A204.1 (cell line): Measurements from ENCODE around the gene LRRC23.
"Not testable (repeated sequence)": the region's sequence is repeated elsewhere in the genome, so short reads cannot be mapped to it uniquely, and the experiment has no call there.

Source experiments
- FAIRE-seq: peaks from 2 replicates; lab custom pipeline; 2012; peaks lifted over from hg19 to GRCh38; lab: Jason Lieb, UNC

LRRC23 gene

DNA sequence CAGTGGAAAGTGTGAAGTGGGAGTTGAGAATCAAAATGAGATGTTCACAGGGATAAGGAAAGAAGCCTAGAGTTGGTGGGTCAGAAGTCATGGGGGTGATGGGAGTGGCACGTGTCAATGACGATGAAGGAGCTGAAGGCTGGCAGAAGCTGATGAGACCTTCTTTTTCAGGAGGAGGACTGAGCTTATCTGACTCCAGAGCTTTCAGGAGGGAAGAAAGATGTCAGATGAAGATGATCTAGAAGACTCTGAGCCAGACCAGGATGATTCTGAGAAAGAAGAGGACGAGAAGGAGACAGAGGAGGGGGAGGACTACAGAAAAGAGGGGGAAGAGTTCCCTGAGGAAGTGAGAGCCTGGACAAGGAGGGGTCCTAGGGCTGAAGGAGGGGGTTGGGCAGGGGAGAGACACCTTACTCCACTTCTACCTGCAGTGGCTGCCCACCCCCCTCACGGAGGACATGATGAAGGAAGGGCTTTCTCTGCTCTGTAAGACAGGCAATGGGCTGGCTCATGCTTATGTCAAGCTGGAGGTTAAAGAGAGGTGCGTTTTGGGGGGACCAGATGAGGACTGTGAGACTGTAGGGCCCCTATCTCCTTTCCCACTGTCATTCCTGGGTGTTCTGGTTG lies 905 bp downstream of the LRRC23 start:
- FAIRE-seq, result no peak

DNA sequence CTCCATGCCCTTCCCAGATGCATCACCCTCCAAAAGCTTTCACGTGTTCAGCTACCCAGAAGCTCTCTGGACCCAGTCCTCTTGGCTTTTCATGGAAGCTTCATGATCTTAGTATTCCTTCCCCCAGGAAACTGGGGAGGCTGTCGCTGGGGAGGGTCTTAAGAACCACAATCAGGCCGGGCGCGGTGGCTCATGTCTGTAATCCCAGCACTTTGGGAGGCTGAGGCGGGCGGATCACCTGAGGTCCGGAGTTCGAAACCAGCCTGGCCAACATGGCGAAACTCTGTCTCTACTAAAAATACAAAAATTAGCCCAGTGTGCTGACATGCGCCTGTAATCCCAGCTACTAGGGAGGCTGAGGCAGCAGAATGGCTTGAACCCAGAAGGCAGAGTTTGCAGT lies 3.5 kb downstream of the LRRC23 start:
- not testable (repeated sequence) for FAIRE-seq

DNA sequence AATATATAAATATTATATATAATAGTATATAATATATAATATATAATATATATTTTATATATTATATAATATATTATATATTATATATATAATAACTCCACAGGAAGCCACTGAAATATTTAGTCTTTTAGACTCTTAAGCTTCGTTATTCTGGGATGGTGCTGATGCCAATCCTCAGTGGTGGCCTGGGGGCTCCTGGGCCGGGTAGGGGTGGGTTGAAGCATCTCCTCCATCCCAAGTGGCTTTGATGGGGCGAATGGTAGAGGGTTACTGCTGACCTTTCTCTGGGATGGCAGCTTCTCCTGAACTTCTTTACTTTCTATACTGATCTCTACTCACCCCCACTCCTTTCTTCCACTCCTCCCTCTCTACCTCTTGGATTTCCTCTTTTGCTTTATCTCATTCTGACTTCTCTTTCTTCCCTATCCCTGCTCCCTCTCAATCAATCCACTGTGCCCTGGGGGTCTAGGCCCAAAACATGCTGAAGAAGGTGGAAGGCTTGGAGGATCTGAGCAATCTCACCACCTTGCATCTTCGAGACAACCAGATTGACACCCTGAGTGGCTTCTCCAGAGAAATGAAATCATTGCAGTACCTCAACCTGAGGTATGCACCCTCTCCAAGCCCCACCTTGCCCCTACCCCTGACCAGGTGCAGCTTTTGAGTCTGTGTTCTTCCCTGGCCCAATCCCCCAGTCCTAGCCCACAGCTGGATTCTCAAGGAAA lies 5.0 kb downstream of the LRRC23 start:
- FAIRE-seq, result no peak

DNA sequence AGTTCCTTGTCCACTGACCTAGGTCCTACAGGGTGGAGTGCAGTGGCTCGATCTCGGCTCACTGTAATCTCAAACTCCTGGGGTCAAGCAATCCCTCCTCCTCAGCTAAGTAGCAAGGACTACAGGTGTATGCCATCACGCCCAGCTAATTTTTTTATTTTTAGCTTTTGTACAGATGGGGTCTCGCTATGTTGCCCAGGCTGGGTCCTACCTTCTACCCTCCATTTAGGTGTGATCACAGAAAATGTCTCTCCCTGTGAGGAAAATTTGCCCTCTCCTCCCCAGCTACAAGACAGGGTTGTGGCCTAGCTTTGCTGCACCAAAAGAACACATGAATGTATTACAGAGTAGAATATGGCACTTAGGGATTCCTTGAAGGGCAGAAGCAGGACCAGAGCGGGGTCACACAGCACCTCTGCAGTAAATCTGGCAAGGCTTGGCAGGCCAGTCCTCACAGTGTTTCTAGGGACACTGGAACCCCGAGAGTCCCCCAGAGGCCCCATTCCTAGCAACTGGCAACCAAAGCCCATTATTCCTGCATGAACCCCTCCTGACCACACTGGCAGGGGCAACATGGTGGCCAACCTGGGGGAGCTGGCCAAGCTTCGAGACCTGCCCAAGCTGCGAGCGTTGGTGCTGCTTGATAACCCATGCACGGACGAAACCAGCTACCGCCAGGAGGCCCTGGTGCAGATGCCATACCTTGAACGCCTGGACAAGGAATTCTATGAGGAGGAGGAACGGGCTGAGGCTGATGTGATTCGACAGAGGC lies 7.7 kb downstream of the LRRC23 start:
- no peak for FAIRE-seq

DNA sequence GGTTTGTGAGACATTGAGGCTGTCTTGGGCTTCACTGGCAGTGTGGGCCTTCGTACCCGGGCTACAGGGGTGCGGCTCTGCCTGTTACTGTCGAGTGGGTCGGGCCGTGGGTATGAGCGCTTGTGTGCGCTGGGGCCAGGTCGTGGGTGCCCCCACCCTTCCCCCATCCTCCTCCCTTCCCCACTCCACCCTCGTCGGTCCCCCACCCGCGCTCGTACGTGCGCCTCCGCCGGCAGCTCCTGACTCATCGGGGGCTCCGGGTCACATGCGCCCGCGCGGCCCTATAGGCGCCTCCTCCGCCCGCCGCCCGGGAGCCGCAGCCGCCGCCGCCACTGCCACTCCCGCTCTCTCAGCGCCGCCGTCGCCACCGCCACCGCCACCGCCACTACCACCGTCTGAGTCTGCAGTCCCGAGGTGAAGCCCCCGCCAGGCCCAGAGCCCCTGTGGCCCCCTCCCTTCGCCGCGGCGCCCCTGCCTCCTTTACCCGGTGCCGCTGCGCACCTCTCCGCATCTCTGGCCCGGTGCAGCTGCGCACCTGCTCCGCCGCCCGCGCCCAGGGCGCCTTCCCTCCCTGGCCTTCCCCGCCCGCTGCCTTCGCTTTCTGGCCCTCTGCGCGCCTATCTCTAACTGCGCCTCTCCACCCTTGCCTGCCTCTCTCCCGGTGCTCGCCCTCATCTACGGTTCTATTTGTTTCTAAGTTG lies 9.8 kb downstream of the LRRC23 start, which contains the start of gene ENO2:
TSS of gene ENO2 (plus strand) at position 335 of the 701 bp plus-strand sequence. CDS start 1,253 bp downstream, outside the sequence.
- no peak for FAIRE-seq

DNA sequence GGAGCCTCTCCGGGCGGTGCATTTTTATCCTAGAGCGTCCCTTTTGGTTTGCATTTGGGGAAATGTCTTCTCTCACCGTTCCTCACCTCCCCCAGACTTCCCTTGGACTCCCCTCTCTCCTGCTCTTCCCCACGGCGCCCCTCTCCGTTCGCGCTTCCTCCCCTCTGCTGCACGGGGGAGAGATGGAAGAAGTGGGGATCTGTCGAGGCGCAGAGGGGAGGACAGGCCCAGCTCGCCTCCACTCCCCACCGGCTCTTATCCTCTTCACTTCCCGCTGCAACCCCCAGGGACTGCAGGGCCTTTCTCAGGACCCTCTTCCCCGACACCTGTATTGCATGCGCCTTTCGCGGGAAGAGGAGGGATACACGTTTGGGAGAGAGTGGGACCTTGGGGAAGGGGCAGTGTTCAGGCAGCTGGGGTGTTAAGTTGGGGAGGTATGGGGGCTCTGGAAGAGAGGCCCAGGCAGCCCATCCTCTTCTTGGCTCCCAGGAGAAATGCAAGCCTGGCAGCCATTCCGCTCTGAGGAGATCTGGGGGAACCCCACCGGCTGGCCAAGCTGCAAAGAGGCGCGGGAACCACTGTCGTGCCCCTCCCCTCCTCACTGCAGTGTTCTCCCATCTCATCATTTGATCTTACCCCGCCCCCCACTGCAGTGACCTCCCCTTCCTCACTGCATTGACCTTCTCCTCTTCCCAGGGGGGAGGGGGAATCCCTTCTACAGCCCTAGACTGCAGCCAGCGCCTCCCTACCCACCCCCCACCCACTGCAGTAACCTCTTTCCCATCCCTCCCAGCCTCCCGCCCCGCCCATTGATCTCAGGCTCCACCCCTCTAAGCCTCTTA lies 10.5 kb downstream of the LRRC23 start:
- FAIRE-seq, result no peak

DNA sequence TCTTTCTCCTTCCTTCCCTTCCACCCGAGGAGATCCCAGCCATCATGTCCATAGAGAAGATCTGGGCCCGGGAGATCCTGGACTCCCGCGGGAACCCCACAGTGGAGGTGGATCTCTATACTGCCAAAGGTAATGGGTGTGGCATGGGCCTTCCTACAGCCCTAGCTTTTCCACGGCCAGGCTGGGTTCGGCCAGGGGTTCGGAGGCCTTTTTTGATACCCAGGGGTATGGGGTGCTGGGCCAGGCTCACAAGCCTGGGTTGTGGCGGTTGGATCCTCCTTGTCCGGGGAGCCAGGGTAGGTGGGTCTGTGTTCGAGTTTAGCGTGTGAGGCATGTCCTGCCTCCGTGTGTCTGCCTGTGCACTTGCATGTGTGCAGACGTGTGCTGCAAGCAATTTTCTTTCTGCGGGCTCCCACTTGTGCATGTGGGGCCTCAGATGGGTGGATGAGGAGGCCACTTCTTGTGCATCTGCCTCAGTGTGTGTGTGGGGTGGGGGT lies 11.2 kb downstream of the LRRC23 start:
- no peak for FAIRE-seq

DNA sequence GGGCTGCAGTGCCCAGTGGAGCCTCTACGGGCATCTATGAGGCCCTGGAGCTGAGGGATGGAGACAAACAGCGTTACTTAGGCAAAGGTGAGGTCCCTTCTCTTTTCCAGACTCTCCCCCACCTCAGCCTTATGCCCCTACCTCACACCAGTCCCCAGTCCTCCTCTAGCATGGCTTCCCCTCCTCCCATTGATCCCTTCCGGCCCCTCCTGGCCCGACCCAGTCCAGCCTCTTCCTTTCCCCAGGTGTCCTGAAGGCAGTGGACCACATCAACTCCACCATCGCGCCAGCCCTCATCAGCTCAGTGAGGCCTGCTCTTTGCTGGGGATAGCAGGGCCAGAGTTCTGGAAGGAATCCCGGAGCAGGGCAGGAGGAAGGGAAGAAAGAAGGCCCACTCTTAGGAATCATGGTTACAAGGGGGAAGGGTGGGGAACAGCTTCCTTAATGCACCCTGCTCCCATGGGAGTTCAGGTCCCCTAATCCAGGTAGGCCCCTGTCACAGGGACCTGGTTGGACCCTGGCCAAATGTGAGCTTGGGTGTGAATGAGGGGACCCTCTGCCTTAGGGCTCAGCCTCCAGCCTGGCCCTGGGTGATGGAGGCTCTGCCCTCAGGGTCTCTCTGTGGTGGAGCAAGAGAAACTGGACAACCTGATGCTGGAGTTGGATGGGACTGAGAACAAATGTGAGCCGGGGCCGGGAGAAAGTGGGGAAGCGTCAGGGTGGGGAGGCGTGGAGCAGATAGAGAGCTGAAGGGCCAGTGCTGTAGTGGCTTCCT lies 12.0 kb downstream of the LRRC23 start:
- FAIRE-seq, result no peak

DNA sequence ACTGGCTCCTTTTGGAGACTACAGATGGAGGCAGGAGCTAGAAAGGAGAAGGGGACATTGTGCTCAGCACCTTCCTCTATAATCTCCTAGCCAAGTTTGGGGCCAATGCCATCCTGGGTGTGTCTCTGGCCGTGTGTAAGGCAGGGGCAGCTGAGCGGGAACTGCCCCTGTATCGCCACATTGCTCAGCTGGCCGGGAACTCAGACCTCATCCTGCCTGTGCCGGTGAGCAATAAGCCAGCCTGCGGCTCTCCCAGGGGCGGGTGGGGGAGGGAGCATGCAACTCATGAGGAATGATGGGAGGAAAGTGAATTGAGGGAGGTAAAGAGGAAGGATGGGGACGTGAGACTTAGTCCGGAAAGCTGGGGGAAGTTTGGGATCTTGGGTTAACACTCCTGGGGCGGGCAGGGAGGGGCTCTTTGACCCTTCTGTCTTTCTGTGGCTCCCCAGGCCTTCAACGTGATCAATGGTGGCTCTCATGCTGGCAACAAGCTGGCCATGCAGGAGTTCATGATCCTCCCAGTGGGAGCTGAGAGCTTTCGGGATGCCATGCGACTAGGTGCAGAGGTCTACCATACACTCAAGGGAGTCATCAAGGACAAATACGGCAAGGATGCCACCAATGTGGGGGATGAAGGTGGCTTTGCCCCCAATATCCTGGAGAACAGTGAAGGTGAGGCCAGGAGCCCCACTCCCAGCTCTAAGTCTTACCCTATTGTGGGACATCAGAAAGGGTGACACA lies 13.0 kb downstream of the LRRC23 start:
- FAIRE-seq, result no peak

DNA sequence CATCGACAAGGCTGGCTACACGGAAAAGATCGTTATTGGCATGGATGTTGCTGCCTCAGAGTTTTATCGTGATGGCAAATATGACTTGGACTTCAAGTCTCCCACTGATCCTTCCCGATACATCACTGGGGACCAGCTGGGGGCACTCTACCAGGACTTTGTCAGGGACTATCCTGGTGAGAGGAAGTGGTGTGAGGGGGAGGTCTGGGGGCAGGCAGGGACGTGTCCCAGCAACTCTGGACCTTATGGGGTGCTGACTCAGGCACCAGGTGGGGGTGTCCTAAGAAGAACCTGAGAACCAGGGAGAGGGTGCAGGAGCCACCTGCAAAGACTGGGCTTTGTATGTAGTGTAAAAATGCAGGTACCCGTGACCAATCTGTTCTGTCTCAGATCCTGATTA lies 15.0 kb downstream of the LRRC23 start:
- FAIRE-seq, result no peak

DNA sequence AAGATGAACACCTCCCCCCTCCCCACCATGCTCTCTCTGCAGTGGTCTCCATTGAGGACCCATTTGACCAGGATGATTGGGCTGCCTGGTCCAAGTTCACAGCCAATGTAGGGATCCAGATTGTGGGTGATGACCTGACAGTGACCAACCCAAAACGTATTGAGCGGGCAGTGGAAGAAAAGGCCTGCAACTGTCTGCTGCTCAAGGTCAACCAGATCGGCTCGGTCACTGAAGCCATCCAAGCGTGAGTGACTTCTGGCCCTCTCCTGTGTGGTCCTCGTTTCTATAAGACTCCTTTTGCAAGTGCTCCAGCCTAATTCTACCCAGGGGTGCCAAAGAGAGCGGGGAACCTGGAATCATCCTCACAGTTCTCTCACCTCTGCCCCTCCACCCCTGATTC lies 16.9 kb downstream of the LRRC23 start:
- no peak for FAIRE-seq

DNA sequence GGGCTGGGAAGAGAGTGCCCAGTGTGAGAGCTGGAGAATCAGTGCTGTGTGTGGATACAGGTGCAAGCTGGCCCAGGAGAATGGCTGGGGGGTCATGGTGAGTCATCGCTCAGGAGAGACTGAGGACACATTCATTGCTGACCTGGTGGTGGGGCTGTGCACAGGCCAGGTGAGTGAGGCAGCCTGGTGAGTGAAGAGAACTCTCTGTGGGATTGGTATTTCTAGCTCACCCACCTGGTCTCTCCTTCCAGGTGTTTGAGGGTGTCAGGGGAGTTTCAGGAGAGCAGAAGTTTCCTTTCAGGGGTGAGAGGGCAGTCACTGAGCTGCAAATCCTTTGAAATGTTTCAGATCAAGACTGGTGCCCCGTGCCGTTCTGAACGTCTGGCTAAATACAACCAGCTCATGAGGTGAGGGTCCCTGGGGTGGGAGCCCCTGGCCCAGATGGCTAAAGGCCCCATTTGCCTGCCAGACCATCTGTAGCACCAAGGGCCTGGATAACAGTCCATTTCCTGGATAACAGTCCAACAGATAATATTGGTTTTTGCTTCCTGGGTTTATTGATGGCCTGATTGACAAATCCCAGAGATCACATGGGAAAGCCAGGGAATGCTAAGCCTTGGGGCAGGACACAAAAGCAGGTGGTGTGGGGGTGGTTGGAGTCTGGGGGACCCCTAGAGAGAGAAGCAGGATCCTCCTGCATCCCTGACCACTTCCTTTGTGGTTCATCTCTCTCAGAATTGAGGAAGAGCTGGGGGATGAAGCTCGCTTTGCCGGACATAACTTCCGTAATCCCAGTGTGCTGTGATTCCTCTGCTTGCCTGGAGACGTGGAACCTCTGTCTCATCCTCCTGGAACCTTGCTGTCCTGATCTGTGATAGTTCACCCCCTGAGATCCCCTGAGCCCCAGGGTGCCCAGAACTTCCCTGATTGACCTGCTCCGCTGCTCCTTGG lies 17.6 kb downstream of the LRRC23 start:
- no peak for FAIRE-seq

DNA sequence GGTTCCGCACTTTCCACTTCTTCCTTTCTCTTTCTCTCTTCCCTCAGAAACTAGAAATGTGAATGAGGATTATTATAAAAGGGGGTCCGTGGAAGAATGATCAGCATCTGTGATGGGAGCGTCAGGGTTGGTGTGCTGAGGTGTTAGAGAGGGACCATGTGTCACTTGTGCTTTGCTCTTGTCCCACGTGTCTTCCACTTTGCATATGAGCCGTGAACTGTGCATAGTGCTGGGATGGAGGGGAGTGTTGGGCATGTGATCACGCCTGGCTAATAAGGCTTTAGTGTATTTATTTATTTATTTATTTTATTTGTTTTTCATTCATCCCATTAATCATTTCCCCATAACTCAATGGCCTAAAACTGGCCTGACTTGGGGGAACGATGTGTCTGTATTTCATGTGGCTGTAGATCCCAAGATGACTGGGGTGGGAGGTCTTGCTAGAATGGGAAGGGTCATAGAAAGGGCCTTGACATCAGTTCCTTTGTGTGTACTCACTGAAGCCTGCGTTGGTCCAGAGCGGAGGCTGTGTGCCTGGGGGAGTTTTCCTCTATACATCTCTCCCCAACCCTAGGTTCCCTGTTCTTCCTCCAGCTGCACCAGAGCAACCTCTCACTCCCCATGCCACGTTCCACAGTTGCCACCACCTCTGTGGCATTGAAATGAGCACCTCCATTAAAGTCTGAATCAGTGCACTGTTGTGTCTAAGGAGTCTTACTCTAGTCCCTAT lies 18.5 kb downstream of the LRRC23 start:
- FAIRE-seq, result no peak

DNA sequence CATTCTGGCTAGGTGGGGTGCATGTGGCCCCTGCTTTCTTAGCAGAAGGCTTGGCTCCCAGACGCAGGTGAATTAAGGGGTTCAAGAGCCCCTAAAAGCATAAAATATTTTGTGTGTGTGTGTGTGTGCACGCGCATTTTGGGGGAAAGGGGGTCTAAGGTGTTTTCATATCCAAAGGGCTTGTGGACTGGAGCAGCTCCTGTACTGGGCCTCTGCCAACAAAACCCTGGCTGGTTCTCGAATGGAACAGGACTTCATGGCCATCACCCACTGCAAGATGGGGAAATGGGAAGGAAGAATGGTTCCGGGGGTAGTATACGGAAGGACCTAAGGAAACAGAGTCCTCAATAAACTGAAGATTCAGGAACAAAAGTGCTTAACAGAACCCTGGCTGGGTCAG lies 19.2 kb downstream of the LRRC23 start:
- no peak for FAIRE-seq

DNA sequence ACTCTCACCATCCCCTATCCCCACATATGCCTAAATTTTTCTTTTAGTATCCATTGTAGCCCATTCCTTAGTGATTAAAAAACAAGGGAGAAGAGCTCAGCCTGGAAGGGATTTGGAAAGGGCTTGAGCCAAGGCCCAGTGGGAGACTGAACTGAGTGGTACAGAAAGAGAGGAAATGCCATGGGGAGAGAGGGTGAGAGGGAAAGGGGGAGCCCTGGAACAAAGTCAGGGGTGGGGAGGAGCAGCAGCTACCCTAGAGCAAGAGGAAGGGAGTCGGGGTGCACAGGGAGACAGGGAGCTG lies 20.6 kb downstream of the LRRC23 start:
- no peak for FAIRE-seq

DNA sequence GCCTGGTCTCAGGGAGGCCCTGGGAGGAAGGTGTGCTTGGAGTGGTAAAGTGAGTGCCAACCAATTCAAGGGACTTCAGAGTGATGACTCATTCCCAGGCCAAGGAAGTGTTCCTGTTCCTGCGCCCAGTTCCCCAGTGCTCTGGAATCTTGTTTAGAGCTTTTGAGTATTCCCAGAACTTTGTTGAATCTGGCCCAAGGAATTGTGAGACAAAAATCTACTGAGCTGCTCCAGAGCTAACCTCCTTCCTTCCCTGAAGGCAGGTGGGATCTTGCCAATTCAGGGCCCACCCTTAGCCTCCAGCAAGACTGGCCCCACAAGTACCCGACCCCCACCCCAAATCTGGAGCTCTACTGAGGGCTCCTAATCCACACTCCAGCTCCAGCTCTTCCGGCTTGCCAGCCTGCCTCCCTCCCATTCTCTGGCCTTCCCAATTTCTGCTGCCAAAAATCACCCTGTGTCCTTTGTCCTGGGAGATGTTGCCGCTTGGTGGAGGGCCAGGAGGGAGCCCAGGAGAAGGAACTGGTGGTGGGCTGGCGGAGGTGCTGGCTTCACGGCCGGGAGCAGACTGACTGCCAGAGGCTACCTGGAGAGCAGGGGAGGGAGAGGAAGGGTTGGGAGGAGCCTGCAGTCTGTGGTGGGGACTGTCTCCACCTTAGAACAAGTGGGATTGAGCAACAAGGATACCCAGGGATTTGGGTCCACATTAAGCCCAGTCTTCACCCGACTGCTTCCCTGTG lies 21.1 kb downstream of the LRRC23 start:
- FAIRE-seq, result peak; percentile 93

DNA sequence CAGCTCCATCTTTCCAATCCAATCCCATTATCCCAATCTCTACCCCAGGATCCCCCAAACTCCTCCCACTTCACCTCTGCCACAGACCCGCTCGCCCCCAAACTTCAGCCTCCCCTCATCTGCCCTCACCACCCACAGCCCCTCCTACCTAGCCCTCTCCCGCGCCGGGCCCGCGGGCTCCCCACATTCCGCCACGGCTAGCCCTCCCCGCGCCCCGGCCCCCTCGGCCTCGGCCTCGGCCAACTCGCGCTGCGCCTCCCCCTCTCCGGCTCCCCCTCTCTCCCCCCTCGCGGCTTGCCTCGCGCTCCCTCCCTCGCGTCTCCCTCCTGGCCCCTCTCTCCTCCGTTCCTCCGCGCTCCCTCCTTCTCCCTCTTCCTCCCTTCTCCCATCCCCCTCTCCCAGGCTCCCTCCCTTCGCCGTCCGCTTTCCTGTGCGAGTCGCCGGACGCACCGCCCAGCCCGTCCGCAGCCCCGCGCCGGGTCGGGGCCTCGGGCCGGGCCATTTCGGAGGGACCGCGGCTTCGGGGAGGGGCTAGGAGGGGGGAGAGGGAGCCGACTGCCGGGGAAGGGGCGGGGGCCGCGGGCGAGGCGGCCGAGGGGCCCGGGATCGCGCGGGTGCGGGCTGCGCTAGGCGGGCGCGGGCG lies 22.9 kb downstream of the LRRC23 start, which contains the start of gene ATN1:
TSS of gene ATN1 (plus strand) at position 581 of the 643 bp plus-strand sequence. CDS start 6,043 bp downstream, outside the sequence.
- no peak for FAIRE-seq
